Adipose tissue (tissue), 3 donors: ENCODE data around the gene LENG8. TPM values are rescaled to one million over a fixed set of nuclear protein-coding genes. Genes with fewer than 3 reads are reported as not detected.
A peak's percentile ranks its signal among the peaks of the same experiment; 100 is the strongest.

Experiments
- H3K27ac ChIP-seq: one replicate; pipeline ENCODE4 v1.5.1; 2013; ENCODE audit warnings: low read depth, low read length
- WGBS, 3 donors: extraction: QIAGEN DNeasy Blood & Tissue Kit; methylation state at CpG; one replicate each; pipeline ENCODE4 v1.1.7; 2013; 5-methylcytosine and 5-hydroxymethylcytosine counted together
- polyA plus RNA-seq, 3 donors: library from polyadenylated mRNA; stranded (reverse); fragments of 200-250 nt; gene quantifications; one replicate each; pipeline ENCODE4 v1.2.3, GENCODE V29; 2013
- donor health status: healthy with polysubstance abuse.
- donor health status: Bipolar disorder and iron deficiency.
- donor health status: healthy.

The LENG8 gene
- 100 to 1,000 TPM; 139 to 155 (median 151) TPM for polyA plus RNA-seq

GRCh38 chr19:54448774-54449700 lies at the start of gene LENG8:
Gene LENG8 (plus strand): TSS chr19:54449199. CDS start chr19:54451345, 2,146 bp downstream.
- 0 to 1% (median 0%) methylated on average over 89 to 96 of the region's 96 CpGs for WGBS, 3 donors
- peak within 1 kb of the TSS; percentile 72 for H3K27ac ChIP-seq

DNA sequence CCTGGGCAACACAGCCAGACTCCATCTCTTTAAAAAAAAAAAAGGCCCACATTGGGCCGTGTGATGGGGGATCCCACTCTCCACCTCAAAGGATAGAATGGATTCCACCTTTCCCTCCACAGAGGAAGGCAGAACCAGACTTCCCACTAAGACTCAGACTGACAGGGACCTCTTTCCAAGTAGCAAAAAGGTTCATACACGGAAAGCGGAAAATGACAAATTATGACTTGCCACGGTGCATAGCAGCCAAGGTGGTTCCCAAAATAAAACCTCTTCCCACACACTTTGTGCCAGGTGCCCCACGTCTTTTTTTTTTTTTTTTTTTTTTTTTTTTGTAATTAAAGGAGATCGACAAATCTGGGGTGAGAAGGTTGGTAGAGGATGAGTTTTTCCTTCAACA lies 48.1 kb upstream of the LENG8 start:
- H3K27ac ChIP-seq: no peak overlapping the region

DNA sequence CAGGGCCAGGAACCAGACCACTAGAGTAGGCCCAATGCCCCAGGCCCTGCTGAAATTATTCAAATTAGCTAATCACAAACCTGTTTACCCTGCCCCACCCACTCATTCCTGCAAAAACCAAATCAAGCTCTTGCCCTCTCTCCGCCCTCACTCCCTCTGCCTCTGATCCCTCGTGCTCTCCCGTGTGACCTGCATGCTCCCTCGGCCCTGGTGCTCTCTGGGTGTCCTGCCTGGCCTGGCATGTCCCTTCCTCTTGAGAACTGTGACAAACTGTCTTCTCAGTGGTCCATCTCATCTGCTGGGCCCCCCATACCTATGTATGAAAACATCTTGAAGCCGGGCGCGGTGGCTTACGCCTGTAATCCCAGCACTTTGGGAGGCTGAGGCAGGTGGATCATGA lies 45.9 kb upstream of the LENG8 start:
- 83 to 89% (median 84%) methylated on average over 8 of the region's 8 CpGs for WGBS, 3 donors

More for the DNA sequence above, 48.1 kb upstream of the LENG8 start:
- WGBS, 3 donors: 75 to 83% (median 82%) methylated on average over 6 of the region's 6 CpGs

GRCh38 chr19:54405628-54406027 lies 43.4 kb upstream of the LENG8 start:
- no peak overlapping the region for H3K27ac ChIP-seq

More for the DNA sequence above, 45.9 kb upstream of the LENG8 start:
- H3K27ac ChIP-seq: no peak overlapping the region

DNA sequence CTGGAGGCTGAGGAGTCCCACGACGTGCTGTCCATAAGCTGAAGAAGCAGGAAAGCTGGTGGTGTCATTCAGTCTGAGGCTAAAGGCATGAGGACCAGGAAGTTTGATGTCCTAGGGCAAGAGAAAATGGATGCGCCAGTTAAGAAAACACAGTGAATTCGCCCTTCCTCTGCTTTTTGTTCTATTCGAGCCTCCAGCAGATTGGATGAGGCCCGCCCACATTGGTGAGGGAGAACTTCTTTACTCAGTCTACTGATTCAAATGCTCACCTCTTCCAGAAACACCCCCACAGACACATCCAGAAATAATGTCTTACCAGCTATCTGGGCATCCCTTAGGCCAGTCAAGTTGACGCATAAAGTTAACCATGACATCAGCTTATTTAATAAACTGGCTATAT lies 41.2 kb upstream of the LENG8 start:
- no peak overlapping the region for H3K27ac ChIP-seq
- WGBS, 3 donors: 84 to 92% (median 88%) methylated on average over 7 of the region's 7 CpGs

- 77 to 89% (median 82%) methylated on average over 9 of the region's 9 CpGs for WGBS, 3 donors
- no peak overlapping the region for H3K27ac ChIP-seq
Observed at GRCh38 chr19:54408456-54409026, 40.5 kb upstream of the LENG8 start.

DNA sequence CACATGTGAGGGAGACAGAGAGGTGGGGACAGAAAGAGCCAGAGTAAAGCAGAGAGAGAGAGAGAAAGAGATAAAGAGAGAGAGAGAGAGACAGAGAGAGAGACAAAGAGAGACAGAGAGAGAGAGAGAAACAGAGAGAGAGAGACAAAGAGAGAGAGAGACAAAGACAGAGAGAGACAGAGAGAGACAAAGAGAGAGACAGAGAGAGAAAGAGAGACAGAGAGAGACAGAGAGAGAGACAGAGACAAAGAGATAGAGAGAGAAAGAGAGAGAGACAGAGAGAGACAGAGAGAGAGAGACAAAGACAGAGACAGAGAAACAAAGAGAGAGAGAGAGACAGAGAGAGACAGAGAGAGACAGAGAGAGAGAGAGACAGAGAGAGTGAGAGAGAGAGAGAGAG lies 38.0 kb upstream of the LENG8 start:
- no peak overlapping the region for H3K27ac ChIP-seq

DNA sequence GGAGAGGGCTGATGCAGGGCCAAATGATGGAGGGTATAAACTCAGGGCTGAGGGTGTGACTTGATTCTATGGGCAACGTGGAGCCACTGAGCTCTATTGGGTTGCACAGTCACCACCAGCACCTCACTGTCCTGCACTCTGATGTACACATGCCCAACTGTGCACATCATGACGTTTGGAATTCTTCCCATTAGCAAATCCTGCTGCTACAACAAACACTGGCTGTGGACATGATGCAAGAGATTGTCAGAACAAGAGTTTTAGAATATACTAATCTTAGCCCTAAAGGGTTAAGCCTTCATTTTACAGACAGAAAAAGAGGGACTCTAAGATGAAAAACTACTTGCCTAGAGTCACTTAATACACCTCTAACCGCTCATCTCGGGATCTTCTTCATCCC lies 36.1 kb upstream of the LENG8 start:
- no peak overlapping the region for H3K27ac ChIP-seq
- WGBS, 3 donors: 73 to 76% (median 73%) methylated on average over 4 of the region's 4 CpGs

DNA sequence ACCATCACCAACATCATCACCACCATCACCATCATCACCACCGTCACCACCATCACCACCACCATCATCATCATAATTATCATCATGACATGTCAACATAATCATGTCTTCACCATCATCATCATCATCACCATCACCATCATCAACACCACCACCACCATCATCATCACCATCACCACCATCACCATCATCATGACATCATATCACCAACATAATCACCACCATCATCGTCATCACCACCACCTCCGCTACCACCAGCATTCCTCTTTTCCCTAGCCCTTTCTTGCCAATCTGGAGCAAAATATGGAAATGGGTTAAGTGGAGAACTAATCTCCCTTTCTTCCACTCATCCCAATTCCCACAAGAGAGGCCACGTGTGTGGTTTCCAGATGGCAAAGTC lies 34.8 kb upstream of the LENG8 start:
- H3K27ac ChIP-seq: no peak overlapping the region
- 80 to 92% (median 87%) methylated on average over 4 of the region's 4 CpGs for WGBS, 3 donors

- 2 to 4% (median 3%) methylated on average over 40 to 65 of the region's 68 CpGs for WGBS, 3 donors
- no peak within 1 kb of the TSS for H3K27ac ChIP-seq
Observed at GRCh38 chr19:54415208-54415900, 33.6 kb upstream of the LENG8 start, which contains the start of gene TTYH1. Gene TTYH1 (plus strand): TSS chr19:54415464. CDS start chr19:54415553, 89 bp downstream.

DNA sequence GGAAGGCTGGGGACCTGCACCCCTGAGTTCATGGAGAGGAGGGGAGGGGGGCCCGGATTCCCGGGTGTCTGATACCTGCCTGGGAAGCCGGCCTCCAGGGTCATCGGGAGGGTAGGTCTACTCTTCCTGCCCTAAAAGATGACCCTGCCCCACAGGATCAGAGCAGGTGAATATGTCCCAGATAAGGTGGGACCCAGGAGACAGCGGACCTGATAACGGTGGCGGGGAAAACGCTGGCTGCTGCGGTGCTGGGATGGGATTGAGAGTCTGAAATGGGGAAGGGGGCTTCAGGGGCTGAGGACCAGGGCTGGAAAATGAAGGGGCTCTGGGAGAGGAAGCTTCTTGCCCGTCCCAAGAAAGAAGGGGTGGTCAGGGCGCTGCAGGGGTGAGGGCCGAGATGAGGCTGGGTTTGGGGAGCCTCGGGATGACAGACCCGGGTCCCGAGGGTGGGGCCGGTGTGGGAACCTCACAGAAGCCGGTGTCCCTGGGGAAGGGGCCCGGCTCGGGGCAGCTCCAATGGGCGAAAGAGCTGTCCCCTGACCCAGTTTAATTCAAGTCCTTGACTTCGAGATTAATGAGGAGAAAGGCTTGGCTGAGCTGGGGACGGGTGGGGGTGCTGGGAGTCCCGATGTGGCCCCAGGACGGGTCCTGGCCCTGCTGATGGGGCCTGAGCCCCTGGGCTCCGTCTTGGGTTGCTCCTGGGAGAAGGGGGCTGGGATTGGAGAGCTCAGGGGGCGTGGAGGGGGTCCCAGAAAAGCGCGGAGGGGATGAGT lies 32.9 kb upstream of the LENG8 start:
- H3K27ac ChIP-seq: no peak overlapping the region
- WGBS, 3 donors: 2 to 9% (median 5%) methylated on average over 26 to 28 of the region's 28 CpGs

GRCh38 chr19:54416695-54417491 lies 32.1 kb upstream of the LENG8 start:
- H3K27ac ChIP-seq: no peak overlapping the region
- 22 to 40% (median 39%) methylated on average over 31 to 44 of the region's 44 CpGs for WGBS, 3 donors

DNA sequence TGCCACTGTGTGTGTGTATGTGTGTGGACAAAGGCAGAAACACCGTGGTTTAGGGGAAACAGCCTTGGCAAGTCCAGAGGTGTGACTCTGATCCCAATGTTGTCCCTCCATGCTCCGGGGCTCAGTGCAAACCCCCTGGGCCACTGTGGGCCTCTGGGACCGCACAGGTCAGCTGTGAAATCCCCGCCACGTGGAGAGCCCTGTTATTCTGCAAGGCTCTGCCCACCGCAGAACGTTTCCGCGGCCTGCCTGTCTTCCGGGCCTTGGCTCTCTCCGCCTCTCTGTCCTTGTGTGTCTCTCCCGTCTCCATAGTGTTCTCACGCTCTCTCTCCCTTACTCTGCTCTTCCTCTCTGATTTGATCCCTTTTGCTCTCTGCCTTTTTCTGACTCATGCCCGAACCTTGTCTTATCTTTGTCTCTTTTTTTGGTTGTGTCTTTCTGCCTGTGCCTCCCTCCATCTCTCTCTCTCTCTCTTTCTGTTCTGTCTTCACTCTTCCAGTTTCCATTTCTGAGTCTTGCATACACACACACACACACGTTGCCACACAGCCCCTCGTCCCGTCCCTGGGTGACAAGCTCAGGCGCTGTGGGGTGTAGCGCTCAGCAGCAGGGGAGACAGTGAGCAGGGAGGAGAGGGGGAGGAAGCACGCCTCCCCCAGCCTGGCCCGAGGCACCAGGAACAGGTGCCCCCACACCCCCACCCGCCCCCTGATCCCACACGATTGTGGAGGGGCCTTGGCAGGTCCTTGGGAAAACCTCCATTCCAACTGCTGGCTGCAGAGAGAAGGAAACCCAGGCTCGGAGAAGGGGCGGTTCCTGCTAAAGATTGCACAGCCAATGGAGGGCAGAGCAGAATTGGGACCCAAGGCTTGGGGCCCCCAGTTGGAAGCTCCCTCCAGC lies 30.7 kb upstream of the LENG8 start:
- WGBS, 3 donors: 11 to 29% (median 16%) methylated on average over 22 to 25 of the region's 25 CpGs

GRCh38 chr19:54418930-54419800 lies 29.8 kb upstream of the LENG8 start:
- no peak overlapping the region for H3K27ac ChIP-seq
- WGBS, 3 donors: 66 to 80% (median 77%) methylated on average over 25 to 26 of the region's 26 CpGs

More for the DNA sequence above, 30.7 kb upstream of the LENG8 start:
- H3K27ac ChIP-seq: no peak overlapping the region

- no peak overlapping the region for H3K27ac ChIP-seq
- 15 to 43% (median 37%) methylated on average over 9 to 10 of the region's 10 CpGs for WGBS, 3 donors
Observed at GRCh38 chr19:54420068-54420382, 29.0 kb upstream of the LENG8 start.
